Astrocyte of the spinal cord (primary cell): ENCODE measurements around the gene NFIC.
"Not testable (repeated sequence)": the region's sequence is repeated elsewhere in the genome, so short reads cannot be mapped to it uniquely, and the experiment has no call there.

Source experiments
- DNase-seq: peaks from one replicate; pipeline ENCODE4 v3.0.0; 2011; ENCODE audit warnings: low read depth, low spot score
- H3K4me3 ChIP-seq: 2 replicates; pipeline ENCODE4 v1.5.1; 2011; ENCODE audit warnings: low read depth, mild to moderate bottlenecking, low read length, moderate library complexity
- in situ Hi-C: cut with HindIII; loops from 2 replicates; pipeline ENCODE4 v1.10.0; 2017; ENCODE audit warnings: low sequenced_read_pairs
- TF ChIP-seq, protein P1 (sequence below): IDR thresholded peaks from 2 replicates; pipeline ENCODE4 v1.5.1; 2012; ENCODE audit warnings: low read depth, mild to moderate bottlenecking, low read length, inconsistent platforms

NFIC gene

DNA sequence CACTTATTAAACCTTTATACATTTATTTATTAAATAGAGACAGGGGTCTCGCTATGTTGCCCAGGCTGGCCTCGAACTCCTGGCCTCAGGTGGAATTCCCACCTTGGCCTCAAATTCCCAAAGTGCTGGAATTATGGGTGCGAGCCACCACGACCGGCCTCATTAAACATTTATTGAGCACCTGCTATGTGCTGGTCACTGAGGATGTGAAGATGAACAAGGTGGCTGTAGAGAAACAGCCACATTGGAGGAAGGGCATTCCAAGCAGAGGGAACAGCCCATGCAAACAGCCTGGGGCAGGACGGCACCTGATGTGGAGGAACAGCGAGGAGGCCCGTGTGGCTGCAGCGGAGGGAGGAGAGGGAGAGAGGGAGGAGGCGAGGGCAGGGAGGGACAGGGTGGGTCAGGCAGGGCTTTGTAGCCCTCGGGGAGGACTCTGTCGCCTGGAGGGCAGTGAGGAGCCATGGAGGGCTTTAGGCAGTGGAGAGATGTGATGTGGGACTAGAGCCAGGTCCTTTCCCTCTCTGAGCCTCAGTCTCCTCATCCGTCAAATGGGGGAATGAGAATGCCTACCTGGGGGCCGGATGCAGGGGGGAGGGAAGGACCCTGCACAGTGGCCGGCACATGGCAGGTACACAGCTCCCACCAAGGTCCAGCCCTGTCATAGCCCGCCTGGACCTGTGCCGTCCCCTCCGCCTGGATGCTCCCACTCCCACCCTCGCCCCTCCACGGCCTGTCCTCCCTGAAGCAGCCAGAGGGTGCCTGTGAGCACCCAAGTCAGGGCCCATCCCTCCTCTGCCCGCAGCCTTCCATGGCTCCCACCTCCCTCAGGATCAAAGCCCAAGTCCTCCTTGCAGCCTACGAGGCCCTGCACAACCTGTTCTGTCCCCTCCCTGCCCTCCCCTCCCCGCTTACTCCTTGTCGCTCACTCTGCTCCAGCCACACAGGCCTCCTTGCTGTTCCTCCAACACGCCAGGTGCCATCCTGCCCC, 21.5 kb upstream of the NFIC start:
- no peak for DNase-seq
- in situ Hi-C loops, result no loop called here
- H3K4me3 ChIP-seq, result no peak overlapping the region
- TF ChIP-seq, protein P1, sequence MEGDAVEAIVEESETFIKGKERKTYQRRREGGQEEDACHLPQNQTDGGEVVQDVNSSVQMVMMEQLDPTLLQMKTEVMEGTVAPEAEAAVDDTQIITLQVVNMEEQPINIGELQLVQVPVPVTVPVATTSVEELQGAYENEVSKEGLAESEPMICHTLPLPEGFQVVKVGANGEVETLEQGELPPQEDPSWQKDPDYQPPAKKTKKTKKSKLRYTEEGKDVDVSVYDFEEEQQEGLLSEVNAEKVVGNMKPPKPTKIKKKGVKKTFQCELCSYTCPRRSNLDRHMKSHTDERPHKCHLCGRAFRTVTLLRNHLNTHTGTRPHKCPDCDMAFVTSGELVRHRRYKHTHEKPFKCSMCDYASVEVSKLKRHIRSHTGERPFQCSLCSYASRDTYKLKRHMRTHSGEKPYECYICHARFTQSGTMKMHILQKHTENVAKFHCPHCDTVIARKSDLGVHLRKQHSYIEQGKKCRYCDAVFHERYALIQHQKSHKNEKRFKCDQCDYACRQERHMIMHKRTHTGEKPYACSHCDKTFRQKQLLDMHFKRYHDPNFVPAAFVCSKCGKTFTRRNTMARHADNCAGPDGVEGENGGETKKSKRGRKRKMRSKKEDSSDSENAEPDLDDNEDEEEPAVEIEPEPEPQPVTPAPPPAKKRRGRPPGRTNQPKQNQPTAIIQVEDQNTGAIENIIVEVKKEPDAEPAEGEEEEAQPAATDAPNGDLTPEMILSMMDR, result no peak

DNA sequence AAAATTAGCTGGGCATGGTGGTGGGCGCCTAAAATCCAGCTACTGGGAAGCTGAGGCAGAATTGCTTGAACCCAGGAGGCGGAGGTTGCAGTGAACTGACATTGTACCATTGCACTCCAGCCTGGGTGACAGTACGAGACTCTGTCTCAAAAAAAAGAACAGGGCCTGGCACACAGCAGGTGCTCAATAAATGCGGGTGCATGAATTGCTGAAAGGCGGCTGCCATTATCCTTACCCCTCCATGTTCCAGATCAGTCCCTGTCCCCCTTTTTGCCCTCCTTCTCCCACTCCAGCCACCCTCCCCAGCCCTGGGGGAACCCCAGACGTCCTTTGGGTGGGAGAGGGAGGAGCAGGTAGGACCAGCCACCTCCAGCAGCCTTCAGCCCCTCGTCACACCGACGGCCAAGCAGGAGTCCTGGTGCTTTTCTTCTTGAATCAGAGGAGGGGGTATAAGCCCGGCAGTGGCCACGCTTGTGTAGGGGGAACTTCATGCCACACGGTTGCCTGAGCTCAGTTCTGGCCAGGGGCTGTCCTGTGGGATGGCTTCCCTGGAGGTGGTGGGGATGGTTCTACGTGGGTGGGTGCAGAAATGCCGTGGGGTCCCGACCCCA, 20.4 kb upstream of the NFIC start:
- TF ChIP-seq, protein P1, result no peak
- in situ Hi-C loops, result no loop called here
- no peak for DNase-seq
- no peak overlapping the region for H3K4me3 ChIP-seq

DNA sequence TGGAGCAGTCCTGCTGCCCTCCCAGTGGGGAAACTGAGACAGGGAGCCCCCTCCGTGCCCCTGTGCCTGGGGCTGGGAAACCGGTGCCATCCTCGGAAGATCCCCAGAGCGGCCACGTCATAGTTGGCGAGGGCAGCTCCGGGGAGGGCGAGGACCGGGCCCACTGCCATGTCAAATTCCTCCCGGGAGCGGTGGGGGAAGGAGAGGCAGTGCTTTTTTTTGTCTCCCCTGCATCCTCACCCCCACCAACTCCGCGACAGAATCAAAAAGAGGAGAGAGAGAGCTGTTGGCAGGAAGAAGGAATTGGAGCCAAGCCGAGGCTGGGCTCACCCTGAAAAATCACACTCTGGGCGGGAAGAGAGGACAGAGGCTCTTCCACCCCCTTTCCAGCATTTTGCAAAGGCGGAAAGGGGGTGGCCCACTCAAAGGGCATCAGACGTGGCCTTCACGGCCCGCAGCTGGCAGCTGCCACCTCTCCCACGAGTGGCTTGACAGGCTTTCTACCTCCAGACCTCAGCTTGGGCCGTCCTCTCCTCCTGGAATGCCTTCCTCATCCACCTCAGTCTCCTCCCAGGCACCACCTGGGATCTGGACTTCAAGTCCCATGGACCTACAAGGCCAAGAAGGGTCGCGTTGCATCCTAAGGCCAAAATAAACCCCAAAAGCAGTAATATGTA, 19.6 kb upstream of the NFIC start:
- TF ChIP-seq, protein P1, result no peak
- no peak for DNase-seq
- H3K4me3 ChIP-seq, result no peak overlapping the region
- in situ Hi-C loops, result no loop called here

DNA sequence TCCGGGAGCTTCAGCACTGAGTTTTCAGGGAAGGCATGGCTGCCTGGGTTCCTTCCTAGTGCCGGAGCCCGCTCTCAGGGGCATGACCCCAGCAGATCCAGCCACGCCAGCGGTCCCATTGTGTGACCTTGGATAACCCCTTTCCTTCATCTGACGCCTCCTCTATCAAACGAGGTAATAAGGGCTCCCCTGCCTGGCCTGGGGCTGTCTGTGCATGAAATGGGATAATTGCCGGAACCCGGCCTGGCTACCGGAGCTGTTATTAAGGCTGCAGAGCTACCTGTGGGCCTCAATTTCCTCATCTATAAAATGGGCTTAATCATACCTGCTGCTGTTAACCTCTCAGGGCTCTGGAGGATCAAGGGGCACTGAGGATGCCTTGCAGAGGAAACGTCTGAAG, 18.3 kb upstream of the NFIC start:
- in situ Hi-C loops, result no loop called here
- TF ChIP-seq, protein P1, result no peak
- no peak overlapping the region for H3K4me3 ChIP-seq
- no peak for DNase-seq

DNA sequence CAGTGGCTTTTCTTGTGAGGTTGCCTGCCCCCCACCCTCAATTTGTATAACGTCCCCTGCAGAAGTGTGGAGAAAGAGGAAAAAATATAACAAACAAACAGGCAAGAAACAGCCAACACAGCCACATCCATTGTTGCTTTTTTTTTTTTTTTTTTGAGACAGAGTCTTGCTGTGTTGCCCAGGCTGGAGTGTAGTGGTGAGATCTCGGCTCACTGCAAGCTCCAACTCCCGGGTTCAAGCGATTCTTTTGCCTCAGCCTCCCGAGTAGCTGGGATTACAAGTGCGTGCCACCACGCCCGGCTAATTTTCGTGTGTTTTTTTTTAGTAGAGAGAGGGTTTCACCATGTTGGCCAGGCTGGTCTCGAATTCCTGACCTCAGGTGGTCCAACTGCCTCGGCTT, 17.9 kb upstream of the NFIC start:
- DNase-seq, H3K4me3 ChIP-seq, in situ Hi-C loops: not testable (repeated sequence)

DNA sequence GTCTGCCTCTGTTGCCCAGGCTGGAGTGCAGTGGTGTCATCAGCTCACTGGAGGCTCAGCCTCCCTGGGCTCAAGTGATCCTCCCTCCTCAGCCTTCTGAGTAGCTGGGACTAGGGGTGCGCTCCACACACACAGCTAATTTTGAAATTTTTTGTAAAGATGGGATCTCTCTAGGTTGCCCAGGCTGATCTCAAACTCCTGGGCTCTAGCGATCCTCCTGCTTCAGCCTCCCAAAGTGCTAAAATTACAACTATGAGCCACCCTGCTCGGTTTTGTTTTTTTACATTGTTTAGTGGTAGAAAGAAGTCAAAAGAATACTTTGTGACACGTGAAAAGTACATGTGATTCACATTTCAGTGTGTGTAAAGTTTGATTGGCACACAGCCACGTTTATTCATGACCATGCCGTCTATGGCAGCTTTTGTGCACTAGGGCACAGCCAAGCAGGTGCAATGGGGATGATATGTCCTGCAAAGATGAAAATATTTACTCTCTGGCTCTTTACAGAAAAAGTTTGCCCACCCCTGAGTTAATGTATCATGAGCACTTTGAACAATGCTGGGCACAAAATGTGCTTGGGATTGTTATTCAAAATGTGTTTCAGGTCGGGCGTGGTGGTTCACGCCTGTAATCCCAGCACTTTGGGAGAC, 16.2 kb upstream of the NFIC start:
- in situ Hi-C loops, result no loop called here
- no peak for DNase-seq
- TF ChIP-seq, protein P1, result no peak
- H3K4me3 ChIP-seq, result no peak overlapping the region
